CD1c-positive myeloid dendritic cell (primary cell): ENCODE data around the gene GLIS1.

Experiments
- DNase-seq: peaks from one replicate; pipeline ENCODE4 v3.0.0-alpha.2; 2016; ENCODE audit errors: extremely low spot score

The GLIS1 gene

GRCh38 chr1:53594391-53595180 is 144.4 kb downstream of the GLIS1 start:
- no peak for DNase-seq

GRCh38 chr1:53593758-53594380 is 145.1 kb downstream of the GLIS1 start:
- DNase-seq = no peak

DNA sequence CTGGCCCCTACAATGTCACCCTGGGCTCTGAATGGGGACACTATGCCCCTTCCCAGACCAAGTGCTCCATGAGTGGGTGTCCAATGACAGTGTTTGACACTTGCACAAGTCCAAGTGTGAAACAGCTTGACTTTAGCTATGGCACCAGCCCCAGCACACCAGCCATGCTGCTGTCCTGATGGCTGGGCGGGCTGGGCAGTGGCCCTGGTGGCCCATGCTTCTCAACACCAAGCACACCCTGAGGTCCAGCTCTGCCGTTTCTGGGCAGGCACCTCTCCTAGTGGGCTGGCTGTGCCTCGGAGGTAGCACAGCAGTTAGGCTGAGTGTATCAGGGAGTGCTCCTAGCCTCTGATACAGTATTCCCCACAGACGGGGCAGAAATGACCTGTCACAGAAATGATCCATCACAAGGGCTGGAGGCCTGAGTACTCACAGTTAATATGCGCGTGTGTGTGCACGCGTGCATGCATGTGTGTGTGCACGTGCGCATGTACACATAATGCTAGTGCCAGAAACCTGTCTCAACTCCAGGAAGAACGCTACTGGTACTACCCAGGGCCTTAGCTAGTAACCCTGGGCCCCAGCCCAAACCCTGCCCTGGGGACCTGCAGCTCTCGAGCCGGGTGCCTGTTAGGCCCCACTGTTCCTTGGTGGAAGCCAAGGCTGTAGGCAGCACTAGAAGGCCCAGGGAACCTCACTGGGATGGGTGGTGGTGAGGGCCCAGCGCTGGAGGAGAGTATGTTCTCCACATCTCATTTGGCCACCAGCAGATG is 145.8 kb downstream of the GLIS1 start:
- DNase-seq = no peak

GRCh38 chr1:53592521-53592982 is 146.4 kb downstream of the GLIS1 start:
- no peak for DNase-seq

GRCh38 chr1:53591924-53592323 is 147.0 kb downstream of the GLIS1 start:
- no peak for DNase-seq

DNA sequence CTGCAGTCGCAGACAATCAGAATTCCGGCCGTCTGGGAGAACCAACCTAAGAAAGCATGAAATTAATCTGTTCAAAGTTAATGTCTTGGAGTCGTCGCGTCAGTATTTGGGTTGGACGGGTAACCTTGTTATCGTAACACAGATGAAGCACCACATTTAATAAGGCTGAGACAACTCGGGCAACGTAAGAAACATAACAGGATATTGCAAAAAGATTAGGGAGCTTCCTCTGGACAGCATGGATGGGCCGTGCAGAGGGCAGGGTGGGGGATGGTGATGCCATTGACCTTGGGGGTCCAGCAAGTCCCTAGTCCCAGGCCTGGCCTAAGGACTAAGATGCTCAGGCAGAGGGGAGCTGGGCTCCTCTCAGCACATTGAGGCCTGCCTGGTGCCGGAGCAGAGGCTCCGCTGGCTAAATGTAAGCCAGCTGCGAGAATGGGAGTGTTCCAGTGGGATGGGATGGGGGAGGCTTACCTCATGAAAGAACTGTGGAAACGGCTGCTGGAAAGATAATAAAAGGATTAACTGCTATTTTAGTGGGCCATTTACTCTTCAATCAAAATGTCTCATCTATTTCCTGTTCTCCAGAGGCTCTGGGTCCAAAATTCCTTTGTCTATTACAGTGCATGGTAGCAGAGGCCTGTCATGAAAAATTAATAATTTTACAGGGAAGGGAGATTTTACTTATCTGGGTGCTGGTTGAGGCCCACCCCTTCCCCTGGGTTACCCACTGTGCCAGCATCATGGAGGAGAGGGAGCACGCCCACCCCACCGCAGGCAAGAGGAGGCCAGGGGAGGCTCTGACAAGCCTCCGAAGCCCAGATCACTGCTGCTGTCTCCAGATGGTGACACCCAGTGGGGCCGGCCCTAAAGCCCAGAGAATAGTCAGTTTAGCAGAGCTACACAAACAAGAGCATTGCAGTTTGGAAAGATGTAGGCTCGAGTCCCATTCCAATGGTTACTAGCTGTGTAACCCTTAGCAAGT is 148.1 kb downstream of the GLIS1 start:
- no peak for DNase-seq

DNA sequence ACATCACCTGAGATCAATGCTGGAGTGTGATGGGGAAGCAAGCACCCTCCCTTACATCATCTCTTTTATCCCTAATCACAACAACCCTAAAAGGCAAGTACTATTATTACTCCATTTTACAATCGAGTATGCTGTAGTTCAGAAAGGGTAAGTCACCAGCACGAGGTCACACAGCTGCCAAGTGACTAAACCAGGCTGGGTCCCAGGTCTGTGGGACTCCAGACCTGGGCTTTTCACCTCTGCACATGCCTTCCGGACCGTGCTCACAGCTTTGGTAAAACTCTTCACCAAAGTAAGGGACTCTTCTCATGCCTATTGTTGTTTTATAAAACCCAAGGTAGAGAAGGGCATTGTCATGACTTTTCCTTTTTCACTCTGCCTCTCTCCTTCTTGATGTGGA is 148.9 kb downstream of the GLIS1 start:
- no peak for DNase-seq

DNA sequence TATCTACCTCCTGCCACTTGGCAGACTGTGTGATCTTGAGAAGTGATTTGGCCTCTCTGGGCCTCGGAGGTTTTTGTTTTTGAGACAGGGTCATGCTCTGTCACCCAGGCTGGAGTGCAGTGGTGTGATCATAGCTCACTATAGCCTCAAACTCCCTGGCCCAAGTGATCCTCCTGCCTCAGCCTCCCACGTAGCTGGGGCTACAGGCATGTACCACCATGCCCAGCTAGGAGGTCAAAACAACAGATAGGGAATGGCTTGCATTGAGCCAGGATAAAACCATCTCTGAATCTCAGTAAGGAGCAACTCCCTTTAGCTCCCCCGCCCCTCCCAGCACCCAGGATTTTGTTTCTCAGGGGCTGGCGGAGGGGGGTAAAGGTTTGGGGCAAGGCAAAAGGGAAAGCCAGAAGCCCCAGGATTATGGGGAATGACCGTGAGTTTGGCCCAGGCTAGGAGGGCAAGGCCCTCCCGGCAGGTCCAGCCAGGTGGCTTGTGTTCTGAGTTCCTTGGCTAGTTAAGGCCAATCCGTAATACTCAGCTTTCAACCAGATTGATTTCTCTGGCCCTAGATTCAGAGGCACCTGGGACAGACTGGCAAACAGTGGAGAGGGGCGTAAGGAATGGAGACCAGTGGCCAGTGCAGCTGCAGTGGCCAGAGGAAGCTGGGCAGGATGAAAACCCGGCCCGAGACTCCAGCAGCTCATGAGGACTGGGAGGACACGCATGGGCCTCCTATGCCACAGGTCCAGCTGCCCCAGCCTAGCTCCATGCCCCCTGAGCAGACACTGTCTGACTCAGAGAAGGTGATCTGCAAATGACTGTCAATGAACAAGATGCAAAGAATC is 149.7 kb downstream of the GLIS1 start:
- no peak for DNase-seq

DNA sequence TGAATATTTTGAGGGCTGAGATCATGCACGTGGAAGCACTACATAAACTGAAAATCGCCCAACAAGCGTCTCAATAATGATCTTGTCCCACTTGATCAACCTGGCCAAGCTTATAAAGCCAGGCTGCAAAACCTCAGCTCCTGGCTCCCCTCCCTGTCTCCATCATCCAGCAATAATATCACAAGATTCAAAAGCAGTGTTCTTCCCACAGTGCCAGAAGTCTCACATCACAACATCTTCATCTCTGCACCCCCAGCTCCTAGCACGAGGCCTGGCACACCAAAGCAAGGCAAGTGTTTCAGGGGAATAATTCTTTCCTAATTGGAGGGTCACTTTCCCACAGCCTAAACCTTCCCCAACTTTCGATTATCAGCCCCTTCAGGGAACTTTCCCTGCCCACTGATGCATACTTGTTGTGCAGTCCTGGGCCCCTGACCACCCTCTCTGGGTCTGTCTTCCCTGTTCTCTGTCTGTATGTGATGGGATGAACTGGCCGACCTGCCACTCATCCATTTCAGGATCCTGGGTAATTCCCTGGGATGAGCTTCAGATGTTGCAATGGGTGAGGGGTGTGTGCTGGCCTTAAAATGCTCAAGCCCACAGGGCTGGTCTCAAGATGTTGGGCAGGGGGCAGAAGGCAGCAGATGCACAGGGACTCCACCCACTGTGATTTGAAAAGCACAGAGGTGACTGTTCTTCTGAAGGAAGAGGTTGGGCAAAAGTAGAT is 150.7 kb downstream of the GLIS1 start:
- no peak for DNase-seq

DNA sequence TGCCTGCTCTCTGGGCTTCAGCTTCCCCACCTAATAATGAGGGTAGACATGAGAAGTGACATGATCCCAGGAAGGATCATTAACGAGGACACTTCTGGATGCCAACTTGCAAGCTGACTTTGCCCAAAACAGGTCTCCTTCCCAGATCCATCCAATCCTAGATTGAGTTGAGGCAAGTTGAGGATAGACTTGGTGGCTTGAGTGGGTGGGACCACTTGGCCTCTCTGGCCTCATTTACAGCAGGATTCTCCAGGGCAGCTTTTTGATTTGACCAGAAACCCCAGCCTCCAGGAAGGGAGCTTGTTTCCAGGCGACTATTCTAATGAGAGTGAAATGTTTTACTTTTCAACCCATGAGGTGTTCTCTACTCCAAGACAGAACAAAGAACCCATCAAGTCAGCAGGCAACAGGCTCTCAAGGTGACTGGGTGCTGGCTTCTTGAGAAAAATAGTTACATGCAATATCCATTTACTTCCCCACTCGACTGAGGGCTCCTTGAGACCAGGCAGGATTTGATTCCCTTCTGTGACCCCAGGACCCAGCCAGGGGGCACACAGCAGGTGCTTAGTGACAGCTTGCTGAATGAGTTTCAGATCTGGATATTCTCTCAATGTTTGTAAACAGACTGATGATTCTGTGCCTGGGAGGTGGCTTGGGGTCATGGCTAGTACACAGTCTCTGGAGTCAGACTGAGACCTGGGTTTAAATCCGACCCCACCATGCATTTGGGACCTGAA is 151.5 kb downstream of the GLIS1 start:
- no peak for DNase-seq

DNA sequence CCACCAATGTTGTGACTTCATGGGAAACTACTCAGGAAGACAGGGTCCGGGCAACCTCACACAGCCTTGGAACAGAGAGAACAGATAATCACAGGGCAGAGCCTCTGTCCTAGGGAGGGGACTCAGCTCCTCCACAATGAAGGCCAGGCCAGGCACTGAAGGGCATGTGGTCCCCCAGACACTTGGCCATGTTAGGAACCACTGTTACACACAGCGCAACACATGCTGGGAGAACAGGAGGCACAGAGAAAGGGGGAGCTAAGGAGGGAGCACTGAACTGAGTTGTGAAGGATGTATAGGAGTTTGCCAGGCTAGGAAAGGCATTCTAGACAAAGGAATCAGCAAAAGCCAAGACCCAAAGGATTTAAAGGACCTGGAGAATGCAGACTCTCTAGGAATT is 152.2 kb downstream of the GLIS1 start:
- DNase-seq = no peak

- no peak for DNase-seq
Observed at GRCh38 chr1:53585565-53585964, 153.4 kb downstream of the GLIS1 start.

- DNase-seq = peak; percentile 10
Observed at GRCh38 chr1:53585129-53585528, 153.8 kb downstream of the GLIS1 start.

DNA sequence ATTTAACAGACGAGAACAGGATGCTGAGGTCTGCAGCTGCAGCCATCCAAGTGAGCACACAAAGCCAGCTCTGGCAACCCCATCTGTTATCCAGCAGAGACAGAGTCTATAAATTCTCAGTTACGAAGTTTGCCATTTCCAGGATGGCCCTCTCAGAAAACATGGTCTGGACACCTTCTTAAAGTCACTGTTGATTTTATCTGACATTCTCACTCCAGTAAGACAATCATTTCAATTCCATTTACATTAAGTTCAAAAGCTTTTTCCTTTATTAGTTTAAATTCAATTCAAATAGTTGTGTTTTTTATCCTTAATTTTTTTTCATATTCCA is 154.2 kb downstream of the GLIS1 start:
- no peak for DNase-seq

DNA sequence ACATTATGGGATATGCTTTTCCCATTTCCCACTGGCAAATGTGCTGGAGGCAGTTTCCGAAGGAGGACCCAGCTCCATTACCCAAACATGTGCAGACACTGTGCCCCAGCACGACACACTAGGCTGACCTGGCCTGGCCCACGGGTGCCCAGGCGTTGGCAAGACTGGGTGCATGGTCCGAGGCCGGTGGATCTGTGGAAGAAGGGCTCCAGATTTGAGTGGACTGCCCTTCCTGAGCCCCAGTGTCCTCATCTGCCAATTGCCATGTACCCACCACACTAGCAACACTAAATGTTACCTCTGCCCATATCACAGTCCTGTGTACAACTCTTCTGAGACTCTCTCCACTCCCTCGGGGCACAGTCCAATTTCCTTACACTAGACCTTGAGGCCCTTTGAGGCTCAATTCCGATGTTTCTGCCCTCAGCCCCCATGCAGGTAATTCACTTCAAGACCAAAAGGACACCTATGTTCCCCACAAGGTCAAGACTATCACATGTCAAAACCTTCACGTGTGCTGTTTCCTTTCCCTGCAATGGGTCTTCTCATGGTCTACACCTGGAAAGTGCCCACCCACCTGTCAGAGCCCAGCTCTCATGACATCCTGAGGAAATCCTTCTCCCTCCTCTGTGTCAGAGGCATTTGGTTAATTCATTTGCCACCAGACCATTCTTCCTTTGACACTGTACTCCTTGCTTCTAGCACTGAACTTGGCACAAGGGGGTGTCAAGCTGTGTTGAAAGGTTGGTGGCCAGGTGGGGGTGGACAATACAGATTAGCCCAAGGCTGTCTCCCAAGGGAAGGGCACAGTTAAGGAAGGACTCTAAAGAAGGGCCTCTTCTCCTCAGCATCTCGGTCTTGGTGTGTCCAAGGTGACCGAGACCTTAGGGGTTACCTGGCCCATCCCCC is 154.8 kb downstream of the GLIS1 start:
- DNase-seq = no peak

GRCh38 chr1:53583021-53583867 is 155.7 kb downstream of the GLIS1 start:
- DNase-seq = no peak
